Embryonic facial prominence (tissue), 1 donor: Measurements from ENCODE around the gene RERE.

ENCODE experiments used
- DNase-seq: peaks from one replicate; pipeline ENCODE4 v3.0.0-alpha.2; 2016; ENCODE audit errors: extremely low spot score

RERE gene

DNA sequence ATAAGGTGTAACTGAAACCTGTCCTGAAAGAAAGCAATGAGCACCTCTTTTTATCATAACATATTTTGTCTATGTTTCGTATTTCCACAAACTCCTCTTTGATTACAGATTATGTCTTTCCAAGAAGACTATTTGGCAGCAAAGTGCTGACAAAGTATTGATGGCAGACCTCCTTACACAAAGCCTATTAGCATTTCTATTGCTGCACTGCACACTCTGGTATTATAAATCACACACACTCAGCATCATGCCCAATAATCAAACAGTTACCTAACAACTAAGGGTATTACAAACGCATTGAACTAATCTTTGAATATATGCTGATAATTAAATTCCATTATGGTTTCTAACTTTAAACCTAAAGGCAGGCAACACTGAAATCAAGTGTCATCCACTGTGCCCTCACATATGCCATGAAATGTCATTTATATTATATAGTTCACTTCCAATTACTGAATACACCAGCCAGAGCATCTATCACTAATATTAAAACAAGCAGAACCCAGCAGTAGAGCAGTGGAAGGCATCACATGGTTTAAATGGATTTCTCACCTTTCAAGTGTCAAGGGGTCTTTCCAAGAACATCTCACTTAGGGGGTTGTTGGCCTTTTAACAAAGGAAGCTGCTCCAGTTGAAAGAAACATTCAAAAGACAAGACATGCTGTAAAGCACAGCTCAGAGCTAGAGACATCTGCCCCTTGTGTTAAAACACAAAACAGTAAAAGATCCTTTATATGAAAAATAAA is 239.1 kb downstream of the RERE start:
- DNase-seq = no peak

DNA sequence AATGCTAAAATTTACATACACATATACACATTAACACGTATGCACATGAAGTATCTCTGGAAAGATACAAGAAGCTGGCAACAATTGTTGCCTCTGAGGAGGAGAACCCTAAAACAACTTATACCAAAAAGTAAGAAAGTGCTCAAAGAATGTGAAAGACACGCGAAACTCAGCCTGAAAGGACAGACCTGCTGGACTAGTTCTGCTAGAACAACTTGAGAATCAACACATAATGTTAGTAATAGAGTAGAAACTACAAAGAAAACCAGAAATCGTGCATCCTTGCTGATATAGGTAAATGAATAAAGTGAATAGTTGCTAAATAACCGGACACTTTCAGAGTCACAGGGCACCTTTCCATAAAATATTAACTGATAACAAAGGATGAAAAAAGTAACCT is 242.5 kb downstream of the RERE start:
- DNase-seq = no peak

DNA sequence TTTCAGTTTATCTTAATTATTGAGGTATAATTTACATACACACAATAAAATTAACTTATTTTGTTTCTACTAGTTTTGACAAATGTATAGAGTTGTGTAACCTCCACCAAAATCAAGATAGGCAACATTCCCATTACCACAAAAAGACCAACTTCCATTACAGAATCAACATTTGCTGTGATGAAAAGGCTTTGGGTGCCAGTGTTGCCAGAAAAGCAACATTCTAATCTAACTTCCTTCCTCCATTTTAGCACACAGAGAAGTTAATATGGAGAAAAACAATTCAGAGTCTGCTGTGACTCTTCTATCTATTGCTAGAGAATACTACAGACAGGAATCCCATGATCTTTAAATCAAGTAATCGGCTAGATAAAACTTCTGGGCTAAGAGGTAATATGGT is 245.3 kb downstream of the RERE start:
- DNase-seq = no peak

DNA sequence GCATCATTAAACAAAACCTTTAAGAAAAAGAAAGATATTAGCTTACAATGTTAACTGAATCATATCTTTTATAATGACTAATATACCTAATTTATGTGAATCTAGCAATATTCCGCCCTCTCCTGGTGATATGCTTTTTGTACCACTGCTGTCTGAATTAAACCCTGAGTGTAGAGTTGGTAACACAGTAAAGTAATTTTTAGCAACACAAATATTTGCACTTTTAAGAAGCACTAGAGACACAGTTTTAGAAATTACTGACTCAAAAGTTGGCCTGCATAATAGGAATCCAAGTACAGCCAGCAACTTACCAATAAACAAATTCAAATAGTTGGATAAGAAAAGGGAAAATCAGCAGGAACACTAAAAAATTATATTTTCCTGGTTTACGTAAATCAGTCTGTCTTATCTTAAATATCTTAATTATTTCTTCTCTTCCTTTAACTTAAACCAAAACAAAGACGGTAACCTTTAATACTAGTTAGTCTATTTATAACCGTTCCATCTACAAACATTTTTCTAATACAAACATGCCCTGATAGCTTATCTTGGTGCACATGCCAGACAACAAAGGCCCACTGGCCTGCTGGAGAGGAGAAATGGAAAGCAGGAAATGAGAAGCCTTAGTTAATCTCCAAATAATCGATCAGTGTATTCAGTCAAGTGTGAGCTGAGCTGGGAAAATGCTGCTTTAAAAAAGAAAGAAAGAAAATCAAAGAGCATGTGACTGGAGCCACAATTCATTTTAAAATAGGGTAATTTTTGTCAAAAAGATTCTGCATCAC is 246.0 kb downstream of the RERE start:
- no peak for DNase-seq

DNA sequence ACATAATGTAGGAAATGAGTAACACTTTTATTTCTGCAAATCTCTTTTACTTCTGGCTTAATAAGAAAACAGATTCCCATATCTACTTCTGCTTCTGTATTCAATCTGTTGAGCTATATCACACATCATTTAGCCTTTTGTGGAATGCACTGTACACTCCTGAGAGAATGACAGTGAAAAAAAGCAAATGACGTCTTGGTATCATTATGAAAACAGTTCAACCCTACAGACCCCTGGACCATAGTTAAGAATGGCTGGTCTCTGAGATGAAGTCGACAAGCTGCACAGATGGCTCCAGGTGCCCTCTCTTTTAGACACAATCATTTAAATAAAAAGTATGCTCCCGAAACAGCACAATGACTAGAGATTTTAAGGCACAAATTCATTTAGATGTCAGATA is 247.0 kb downstream of the RERE start:
- DNase-seq = no peak

DNA sequence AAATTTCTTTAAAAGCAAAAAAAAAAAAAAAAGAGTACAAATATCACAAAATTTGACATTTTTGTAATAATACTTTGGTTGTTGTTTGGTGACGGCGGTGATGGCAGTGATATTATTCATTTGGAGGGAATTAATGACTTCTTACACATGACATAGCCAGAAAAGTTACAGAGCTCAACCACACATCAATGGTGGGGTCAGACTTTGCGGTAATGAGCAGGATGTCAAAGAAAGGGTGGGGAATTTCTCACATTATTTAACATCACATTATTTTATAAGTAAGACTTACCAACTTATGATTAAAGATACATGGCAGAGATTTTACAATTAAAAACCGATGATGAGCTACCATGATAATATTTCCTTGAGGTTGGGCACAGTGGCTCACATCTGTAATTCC is 248.2 kb downstream of the RERE start:
- DNase-seq = no peak

DNA sequence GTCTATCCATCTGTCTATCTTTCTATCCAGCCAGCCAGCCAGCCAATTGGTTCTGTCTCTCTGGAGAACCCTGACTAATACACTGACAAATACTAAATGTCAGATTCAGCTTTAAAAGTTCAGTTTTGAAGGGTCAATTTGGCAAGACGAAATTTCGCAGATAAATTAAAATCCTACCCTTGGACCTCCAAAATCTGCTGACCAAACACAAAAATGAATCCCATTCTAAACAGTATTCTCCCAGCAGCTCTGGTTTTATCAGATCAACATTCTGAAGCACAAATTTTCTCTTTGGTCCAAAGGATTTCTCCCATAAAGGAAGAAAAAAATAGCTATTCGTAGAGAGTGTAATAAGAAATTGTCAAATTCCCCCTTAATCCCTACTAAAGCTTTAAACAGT is 248.6 kb downstream of the RERE start:
- no peak for DNase-seq

DNA sequence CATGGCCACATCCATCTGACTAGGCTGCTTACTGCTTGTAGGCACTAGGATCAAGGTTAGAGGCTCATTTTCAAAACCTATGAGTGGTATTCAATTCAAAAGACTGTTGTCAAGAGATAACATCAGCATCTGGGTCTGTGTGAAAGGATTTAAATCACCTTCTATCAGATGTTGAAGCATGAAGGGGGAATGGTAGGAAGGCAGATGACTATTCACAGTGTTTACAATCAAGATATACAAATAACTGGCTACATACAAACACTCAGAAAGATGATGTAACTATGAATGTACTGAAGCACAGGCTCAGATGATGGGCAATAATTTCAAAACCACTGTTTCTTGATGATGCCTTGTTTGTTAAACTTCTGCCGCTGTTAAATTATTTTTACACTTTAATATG is 250.3 kb downstream of the RERE start:
- DNase-seq = no peak

DNA sequence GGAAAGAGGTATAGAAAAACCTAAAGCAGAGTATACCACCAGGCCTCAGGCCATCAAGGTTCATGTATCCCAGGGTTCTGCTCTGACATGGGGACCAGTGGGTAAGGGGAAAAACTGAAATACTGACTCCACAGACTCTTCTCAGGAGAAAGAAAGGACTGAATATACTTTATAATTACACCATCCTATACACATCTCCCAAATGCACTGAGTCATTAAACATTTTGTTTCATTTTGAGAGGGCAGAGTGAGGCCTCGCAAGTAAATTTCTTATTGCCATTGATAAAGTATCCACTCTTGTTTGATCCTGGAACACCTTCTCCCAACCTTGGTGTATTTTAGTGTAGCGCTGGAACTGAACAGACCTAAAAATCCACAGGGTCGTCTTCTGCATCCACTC is 251.6 kb downstream of the RERE start:
- no peak for DNase-seq

DNA sequence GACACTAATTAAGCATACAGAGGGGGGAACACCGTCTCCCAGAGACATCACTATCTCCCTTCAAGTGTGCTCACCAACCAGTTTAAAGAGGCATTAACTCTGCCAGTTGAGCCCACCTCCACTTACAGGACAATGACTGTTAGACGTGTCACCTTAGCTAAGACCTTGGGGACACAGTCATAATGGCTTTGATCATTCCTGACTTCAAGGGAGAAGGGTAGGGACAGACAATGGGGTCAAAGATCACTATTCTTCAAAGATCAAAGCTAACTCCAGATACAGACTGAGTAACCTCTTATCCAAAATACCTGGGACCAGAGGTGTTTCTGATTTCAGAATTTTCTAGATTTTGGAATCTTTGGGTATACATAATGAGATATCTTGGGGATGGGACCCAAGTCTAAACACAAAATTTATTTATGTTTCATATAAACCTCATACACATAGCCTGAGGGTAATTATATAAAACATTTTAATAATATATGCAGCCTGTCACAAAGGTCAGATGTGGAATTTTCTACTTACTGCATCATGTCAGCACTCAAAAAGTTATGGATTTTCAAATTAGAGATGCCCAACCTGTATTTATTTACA is 253.4 kb downstream of the RERE start:
- DNase-seq = no peak

DNA sequence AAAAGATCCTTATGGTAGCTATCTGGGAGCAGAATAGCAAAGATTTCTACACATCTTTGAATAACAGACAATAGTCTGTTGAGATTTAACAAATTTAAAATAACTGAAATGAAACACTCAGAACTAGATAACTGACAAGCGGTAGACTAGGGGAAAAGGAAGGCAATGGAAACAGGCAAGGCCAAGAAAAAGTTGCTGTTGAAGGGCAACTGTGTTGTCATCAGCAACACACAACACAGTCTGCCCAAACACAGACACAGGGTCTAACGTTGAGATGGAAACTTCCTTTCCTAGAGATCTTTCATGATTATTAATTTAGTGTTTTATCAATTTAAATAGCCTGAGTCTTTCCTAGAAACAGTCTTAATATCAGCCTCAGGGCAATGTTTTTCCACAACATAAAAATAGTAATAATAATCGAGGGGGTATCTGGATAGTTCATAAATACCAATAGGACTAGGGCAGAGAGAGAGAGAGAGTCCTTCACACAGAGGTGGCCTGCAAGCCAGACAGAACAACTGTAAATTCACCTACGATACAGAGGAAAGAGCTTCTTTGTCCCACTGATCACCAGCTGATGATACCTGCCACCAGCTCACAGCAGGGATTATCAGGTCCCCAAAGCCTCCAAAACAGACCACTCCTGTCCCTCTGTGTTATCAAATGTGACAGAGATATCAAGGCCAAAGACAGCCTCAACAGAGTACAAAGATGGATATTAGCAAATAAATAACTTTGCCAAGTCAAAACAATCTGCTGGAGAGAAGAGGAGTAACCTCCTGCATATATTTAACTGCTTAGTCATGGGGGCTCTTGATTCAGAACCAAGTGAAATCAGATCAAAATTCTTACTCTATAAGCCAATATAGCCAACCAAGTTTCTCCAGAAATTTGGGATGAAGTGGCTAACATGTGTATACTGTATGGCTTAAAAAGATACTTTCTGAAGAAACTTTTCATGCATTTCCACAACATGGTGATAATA is 254.3 kb downstream of the RERE start:
- DNase-seq = no peak

DNA sequence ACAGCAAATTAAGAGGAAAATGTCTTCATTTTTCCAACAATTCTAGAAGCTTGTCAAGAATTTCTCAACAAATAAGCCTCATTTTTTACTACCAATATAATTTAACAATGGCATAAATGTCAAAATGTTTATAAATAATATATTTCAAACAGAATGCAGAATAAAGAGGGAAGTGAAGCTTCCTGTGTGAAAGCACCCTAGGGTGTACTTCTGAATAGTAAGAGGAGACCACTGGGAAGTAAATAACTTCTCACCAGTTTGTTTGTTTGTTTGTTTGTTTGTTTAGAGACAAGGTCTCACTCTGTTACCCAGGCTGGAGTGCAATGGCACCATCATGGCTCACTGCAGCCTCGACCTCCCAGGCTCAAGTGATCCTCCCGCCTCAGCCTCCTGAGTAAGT is 255.2 kb downstream of the RERE start:
- DNase-seq = no peak

DNA sequence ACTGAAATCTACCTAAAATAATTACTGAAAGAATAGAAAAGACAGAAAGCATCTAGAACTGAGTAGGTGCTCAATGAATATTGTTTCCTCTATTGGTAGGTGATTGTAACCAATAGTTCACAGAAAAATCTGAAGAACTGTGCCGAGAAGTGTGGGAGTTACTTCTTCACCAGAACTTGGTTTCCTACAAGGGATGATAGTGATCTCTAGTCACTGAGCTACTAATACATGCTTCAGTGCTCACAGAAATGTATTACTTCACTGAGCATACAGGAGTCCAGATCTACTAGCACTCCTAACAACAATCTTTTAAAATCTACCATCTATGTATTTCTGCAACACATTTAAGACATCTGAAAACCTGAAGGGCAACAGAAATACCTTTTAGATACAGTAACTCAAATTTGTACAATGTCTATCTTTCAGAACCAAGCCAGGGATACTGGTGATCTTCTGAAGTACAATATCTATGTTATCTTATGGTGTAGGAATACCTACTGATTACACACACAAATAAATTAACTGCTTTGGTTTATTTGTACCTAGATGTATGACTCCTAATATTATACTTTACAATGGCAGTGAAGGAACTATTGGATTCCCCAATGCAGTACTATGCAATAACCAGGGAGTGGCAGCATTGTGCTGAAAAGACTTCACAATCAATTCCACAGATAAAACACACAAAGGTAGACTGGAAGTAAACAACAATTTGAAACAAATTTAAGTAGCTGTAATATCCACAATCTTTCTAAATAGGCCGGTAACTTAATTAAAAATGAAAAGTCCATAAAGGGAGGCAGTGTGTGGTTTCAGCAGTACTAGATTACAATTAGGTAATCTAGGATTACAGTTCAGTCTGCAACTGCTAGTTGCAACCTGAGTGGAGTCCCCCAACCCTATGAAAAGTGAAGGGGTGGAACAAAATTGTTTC is 256.6 kb downstream of the RERE start:
- peak; percentile 29 for DNase-seq

DNA sequence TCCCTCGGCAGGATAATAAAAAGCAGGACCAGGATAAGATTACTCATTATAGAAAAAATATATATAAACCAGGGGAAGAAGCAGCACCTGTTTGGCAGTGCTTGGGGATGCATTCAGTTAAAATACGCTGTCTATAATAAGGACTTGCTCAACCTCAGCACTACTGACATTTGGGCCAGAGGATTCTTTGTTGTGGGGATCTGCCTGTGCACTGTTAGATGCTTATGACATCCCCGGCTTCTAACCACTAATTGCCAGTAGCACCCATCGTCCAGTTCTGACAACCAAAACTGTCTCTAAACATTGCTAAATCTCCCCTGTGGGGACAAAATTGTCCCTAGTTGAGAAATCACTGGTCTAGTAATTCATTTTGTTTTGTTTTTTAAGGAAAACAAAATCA is 257.4 kb downstream of the RERE start:
- DNase-seq = no peak

DNA sequence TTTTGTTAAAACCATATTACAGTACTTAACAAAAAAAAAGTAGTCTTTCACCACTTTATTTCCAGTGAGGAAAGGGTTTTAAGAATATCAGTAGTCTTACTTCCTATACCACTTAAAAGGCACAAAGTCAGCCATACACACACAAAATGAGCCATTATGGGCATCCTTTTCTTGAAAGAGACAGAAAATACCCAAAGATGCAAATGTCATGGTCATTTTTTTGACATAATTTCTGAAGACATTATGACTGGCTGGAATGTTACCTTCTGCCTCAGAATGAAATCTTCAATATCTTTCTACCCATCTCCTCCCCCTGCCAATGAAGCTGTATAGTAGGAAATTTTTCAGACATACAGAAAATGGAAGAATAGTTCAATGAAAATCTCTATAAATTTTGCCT is 261.9 kb downstream of the RERE start:
- no peak for DNase-seq

DNA sequence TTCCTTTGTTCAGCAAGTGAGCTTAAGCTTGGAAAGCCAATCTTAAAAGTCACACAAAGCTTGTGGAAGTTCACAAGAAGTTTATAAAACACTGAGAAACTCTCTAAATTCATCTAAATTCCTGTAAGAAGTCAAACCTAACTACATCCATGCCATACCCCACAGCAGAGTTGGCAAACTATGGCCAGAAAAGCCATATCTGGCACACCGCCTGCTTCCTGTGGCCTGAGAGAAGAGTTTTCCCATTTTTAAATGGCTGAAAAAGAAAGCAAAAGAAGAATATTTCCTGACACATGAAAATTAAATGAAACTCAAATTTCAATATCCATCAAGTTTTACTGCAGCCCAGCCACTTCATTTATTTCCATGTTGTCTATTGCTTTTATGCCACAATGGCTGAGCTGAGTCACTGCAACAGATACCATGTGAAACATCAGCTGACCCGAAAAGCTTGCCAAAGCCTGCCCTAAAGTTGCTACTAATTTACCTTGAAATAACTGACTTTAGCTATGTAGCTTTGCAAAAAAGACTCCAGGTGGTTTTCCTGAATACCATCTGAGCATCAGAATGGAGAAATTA is 262.4 kb downstream of the RERE start:
- DNase-seq = no peak

DNA sequence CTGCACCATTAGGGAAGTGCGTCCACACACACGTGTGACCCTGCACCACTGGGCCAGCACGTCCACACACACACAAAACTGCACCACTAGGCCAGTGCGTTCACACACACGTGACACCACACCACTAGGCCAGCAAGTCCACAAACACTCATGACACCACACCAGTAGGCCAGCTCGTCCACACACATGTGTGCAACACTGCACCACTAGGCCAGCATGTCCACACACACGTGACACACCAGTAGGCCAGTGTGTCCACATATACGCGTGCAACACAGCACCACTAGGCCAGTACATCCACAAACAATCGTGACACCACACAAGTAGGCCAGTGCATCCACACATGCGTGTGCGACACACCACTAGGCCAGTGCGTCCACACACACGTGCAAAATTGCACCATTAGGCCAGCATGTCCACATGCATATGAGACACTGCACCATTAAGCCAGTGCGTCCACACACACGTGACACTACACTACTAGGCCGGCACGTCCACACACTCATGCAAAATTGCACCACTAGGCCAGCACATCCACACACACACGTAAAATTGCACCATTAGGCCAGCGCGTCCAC is 264.5 kb downstream of the RERE start:
- DNase-seq = no peak

DNA sequence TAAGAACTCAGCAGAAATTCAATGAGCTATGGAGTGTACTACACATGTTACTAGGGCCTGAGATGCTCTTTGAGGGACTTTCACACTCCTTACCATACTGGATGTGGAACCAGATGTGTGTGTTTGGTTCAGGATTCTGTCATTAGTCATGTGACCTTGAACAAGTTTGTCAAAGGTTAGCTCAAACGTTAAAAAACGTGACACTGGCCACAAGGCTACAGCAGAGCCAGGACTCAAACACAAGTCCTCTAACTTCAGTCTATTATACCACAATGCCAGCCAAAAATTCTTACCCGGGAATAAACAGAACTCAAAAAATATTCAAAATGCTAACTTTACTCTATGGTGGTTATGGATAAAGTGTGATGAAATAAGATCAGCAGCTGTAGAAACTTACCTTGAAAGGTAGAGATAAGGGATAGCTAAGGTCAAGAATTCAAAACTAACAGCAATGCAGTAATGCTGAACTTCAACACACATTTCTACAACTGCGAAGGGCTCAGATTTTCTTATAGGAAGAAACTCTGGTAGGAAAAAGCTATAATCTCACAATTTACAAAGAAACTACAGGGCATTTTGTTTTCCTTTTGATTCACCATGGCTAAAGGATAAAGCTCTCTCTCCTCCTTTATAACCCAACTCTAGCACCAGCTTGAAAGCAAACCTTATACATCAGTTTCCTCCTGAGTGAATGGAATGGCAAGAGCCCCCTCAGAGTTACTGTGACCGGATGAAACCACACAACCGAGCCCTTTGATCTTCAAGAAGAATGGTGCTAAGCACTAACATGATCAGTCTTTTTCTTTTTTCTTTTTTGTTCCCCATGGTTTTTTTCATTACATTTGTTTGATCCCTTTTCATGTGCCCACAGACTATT is 265.6 kb downstream of the RERE start:
- no peak for DNase-seq

DNA sequence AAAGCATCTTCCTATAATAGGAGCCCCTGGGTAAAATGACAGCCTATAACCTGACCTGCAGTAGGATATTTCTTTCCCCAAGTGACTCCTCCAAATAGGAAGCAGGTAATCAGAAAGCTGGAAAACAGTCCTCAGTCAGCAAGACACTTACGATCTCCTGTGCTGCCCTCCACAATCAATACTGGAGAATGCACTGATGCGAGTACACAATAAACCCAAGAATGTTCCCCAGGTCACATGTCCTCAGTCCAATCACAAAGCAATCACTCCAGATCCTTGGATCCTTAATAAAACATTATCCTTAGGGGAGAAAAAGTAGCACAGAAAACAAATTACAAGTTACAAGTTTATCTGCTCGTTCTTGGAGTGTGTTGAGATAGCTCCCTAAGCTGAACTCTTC is 266.4 kb downstream of the RERE start:
- no peak for DNase-seq
